BE2C (cell line): Measurements from ENCODE around the gene SLX4IP.

Source experiments
- DNase-seq: peaks from one replicate; pipeline ENCODE4 v3.0.0-alpha.2; 2020
- H3K27me3 ChIP-seq: fragments of 250-450 bp; sonication (Bioruptor Pico); 2 replicates; pipeline ENCODE4 v1.5.1; 2020; ENCODE audit warnings: mild to moderate bottlenecking
- H3K36me3 ChIP-seq: fragments of 250-450 bp; sonication (Bioruptor Pico); 2 replicates; pipeline ENCODE4 v1.5.1; 2020; ENCODE audit warnings: mild to moderate bottlenecking
- H3K4me1 ChIP-seq: fragments of 250-450 bp; sonication (Bioruptor Pico); 2 replicates; pipeline ENCODE4 v1.5.1; 2020
- H3K4me3 ChIP-seq: 2 replicates; pipeline ENCODE4 v1.5.1; 2011; ENCODE audit warnings: low read depth, low read length
- H3K9me3 ChIP-seq: fragments of 250-450 bp; sonication (Bioruptor Pico); 2 replicates; pipeline ENCODE4 v1.5.1; 2020
- TF ChIP-seq, protein P1 (sequence below): IDR thresholded peaks from 2 replicates; pipeline ENCODE4 v1.5.1; 2012; ENCODE audit warnings: mild to moderate bottlenecking, low read depth, low read length

SLX4IP gene

DNA sequence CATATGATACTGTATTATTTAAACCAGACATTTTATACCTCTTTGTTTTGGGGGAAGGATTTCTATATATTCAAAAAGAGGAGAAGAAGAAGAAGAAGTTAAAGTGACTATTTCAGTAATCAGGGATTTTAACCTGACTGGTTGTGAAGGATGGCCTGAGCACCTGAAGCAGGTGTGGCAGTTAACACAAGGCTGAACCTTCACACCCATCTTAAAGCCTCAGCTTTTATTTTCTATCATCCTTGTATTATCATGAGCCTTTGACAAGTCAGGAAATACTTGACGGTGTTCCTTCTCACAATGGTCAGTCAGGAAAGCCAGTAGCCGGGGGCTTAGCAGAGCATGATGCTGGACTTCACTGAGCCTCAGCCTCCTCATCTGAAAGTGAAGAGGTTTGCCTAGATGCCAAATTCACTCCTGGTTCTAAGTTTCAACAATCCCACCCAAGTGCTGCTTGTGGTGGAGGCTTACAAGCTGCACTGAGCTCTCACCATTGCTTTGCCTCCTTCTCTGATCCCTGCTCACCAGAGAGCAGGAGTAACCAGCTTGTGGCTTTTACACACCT, 121.5 kb downstream of the SLX4IP start:
- H3K9me3 ChIP-seq, result no peaks in the 10 kb centered on the region
- no peaks in the 10 kb centered on the region for H3K27me3 ChIP-seq
- no peak overlapping the region for H3K4me3 ChIP-seq
- TF ChIP-seq, protein P1, sequence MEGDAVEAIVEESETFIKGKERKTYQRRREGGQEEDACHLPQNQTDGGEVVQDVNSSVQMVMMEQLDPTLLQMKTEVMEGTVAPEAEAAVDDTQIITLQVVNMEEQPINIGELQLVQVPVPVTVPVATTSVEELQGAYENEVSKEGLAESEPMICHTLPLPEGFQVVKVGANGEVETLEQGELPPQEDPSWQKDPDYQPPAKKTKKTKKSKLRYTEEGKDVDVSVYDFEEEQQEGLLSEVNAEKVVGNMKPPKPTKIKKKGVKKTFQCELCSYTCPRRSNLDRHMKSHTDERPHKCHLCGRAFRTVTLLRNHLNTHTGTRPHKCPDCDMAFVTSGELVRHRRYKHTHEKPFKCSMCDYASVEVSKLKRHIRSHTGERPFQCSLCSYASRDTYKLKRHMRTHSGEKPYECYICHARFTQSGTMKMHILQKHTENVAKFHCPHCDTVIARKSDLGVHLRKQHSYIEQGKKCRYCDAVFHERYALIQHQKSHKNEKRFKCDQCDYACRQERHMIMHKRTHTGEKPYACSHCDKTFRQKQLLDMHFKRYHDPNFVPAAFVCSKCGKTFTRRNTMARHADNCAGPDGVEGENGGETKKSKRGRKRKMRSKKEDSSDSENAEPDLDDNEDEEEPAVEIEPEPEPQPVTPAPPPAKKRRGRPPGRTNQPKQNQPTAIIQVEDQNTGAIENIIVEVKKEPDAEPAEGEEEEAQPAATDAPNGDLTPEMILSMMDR, result no peak
- peaks cover under 1% of the 10 kb centered on the region; the same call in 1 of the 2 replicates for H3K36me3 ChIP-seq
- DNase-seq, result no peak
- H3K4me1 ChIP-seq, result no peaks in the 10 kb centered on the region

DNA sequence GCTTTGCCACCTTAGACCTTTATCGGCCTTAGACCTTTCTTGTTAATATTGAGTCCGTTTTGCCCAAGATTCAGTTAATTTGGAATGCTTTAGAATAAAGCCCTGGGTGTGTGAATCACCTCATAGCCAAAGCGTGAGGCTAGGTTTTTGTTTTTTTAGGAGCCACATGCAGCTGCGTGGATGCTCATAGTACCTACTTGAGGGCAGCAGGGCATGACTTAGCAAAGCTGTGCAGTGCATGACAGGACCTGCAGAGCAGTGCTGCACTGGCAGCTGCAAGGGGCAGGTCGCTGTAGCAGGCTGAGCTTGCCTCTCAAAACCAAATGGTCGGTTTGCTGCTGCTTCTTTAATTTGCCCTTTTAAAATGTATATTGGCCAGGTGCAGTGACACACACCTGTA, 122.6 kb downstream of the SLX4IP start:
- Histone ChIP-seq H3K4me3 (no peak overlapping the region), H3K36me3 (peaks cover 2% of the 10 kb centered on the region; the same call in 1 of the 2 replicates), H3K27me3 (no peaks in the 10 kb centered on the region), H3K4me1 (no peaks in the 10 kb centered on the region), H3K9me3 (no peaks in the 10 kb centered on the region)
- no peak for DNase-seq
- TF ChIP-seq, protein P1, result no peak

DNA sequence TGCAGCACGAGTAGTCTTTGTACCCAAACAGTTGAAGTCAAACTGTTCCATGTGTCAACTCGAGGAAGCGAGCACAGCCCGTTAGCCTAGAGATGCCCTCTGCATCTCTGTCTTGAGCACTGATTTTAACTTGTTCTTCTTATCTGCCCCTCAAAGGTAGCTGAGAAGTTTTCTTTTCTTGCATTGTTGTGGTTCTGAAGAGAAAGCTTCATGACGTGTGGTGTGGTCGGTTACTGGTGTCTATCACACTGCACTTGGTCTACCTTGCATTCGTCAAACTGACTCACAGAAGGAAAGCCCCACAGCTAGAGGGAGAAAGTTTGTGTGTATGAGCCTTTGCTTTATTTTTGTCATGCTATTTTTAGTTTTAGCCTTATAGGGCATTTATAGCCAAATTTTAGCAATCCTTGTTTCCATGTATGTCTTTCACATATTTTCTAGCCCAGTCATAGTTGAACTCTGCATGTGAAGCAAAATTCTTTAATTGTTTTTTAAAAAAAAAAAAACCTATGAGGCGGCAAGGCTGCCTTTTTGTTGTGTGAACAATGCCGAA, 123.6 kb downstream of the SLX4IP start:
- Histone ChIP-seq H3K4me3 (no peak overlapping the region), H3K36me3 (peaks cover 2% of the 10 kb centered on the region; the same call in 1 of the 2 replicates), H3K4me1 (no peaks in the 10 kb centered on the region), H3K27me3 (no peaks in the 10 kb centered on the region), H3K9me3 (no peaks in the 10 kb centered on the region)
- no peak for DNase-seq
- TF ChIP-seq, protein P1, result no peak

DNA sequence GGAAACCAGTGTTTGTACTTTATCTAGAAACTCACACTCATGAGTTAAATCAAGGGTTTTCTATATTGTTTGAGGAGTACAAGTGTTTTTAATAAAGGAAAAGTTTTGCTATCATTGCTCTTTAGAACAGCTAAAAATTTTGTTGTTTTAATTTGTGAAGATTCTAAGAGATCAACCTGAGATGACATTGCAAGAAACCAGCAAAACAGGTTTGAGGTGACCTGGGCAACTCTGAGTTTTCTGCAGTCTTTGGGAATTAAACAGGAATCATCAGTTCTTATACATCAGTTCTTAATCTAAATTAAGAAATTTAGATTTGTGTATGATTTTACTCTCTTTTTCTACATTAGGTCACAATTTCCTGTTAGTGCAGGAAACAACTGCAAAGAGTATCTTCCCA, 124.2 kb downstream of the SLX4IP start:
- Histone ChIP-seq H3K4me3 (no peak overlapping the region), H3K36me3 (peaks cover 2% of the 10 kb centered on the region; the same call in 1 of the 2 replicates), H3K4me1 (no peaks in the 10 kb centered on the region), H3K9me3 (no peaks in the 10 kb centered on the region), H3K27me3 (no peaks in the 10 kb centered on the region)
- no peak for DNase-seq
- TF ChIP-seq, protein P1, result no peak

DNA sequence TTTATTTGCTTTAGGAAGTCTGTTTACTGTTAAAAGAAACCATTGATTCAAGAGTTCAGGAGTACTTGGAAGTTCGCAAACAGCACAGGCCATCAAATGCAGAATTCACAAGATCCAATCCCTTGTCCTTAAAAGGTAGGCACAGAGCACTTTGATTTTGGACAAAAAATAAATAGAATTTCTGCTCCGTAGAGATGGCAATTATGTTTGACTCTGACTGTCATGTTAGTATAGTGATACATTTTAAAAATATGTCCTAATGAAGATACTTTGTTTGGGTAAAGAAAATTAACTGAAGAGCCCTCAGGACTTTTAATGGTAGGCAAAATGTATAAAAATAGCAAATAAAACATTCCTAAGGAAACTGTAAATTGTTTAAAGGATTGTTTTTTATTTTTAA, 125.6 kb downstream of the SLX4IP start:
- Histone ChIP-seq H3K4me3 (no peak overlapping the region), H3K4me1 (no peaks in the 10 kb centered on the region), H3K36me3 (peaks cover 2% of the 10 kb centered on the region; the same call in 1 of the 2 replicates), H3K27me3 (no peaks in the 10 kb centered on the region), H3K9me3 (no peaks in the 10 kb centered on the region)
- TF ChIP-seq, protein P1, result no peak
- no peak for DNase-seq

DNA sequence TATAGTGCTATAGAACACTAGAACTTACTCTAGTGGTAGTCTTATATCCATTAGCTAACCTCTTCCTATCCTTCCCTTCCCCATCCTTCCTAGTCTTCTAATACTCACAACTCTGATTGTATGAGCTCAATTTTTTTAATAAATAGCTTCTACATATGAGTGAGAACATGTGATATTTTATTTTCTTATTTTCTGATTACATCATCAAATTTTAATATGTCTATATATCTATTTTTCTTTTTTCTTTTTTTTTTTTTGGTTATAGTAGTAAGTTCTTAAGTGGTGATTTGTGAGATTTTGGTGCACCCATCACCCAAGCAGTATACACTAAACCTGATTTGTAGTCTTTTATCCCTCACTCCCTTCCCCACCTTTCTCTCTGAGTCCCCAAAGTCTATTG, 126.2 kb downstream of the SLX4IP start:
- H3K27me3 ChIP-seq, result no peaks in the 10 kb centered on the region
- peaks cover 2% of the 10 kb centered on the region; the same call in 1 of the 2 replicates for H3K36me3 ChIP-seq
- no peaks in the 10 kb centered on the region for H3K4me1 ChIP-seq
- H3K4me3 ChIP-seq, result no peak overlapping the region
- H3K9me3 ChIP-seq, result no peaks in the 10 kb centered on the region
- DNase-seq, result no peak
- TF ChIP-seq, protein P1, result no peak
